Mesothelial cell of epicardium (in vitro differentiated cells): Measurements from ENCODE around the gene PNMT. TPM values are rescaled to one million over a fixed set of nuclear protein-coding genes. Genes with fewer than 3 reads are reported as not detected.

ENCODE experiments used
- DNase-seq, 2 experiments: peaks; one replicate each; pipeline ENCODE4 v3.0.0; 2021; ENCODE audit warnings: low spot score in 2 of 2; ENCODE audit not compliant: unreplicated experiment in 2 of 2
- H3K27ac Mint-ChIP-seq: 2 replicates; pipeline ENCODE4 v1.8.0; 2021; ENCODE audit warnings: mixed read lengths
- H3K27me3 Mint-ChIP-seq: 2 replicates; pipeline ENCODE4 v1.8.0; 2021; ENCODE audit warnings: low read depth, mixed read lengths
- H3K36me3 Mint-ChIP-seq: 2 replicates; pipeline ENCODE4 v1.8.0; 2021; ENCODE audit warnings: mixed read lengths
- H3K4me1 Mint-ChIP-seq: 2 replicates; pipeline ENCODE4 v1.8.0; 2021; ENCODE audit warnings: mixed read lengths
- H3K4me3 Mint-ChIP-seq: 2 replicates; pipeline ENCODE4 v1.8.0; 2021; ENCODE audit warnings: mild to moderate bottlenecking, moderate library complexity, mixed read lengths
- H3K9me3 Mint-ChIP-seq: 2 replicates; pipeline ENCODE4 v1.8.0; 2021; ENCODE audit warnings: mixed read lengths
- CTCF ChIP-seq: fragments of 200-600 bp; sonication (generic); IDR thresholded peaks from one replicate; pipeline ENCODE4 v1.5.0; 2021; ENCODE audit warnings: antibody characterized with exemption; ENCODE audit not compliant: unreplicated experiment
- total RNA-seq: library from RNA; stranded (reverse); gene quantifications from 3 replicates; pipeline ENCODE4 v1.2.1, GENCODE V29; 2021

The PNMT gene
- total RNA-seq, 1 donor from 2014 or later: 1.7 TPM

DNA sequence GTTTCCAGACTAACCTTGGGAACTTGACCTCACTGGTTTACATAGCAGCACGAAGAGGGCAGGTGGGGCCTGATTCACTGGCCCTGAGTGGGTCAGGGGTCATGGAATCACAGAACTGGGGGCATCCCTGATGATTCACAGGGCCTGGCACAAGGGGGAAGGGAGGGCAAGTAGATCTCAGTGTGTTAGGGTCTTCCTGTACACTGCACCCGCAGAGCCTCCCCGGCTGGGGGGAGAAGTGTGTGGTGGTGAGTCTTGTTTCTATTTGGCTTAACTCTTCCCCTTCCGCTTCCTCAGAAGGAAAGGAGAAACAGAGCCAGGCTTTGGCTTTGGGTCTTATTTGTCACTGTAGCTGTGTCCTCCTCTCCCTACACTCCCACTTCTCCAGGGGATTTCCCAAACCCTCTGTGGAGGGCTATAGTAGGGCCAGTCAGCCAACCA lies 27.6 kb upstream of the PNMT start:
- Mint-ChIP-seq H3K36me3 (no peaks in the 10 kb centered on the region), H3K27me3 (no peaks in the 10 kb centered on the region), H3K4me3 (no peak overlapping the region), H3K9me3 (no peaks in the 10 kb centered on the region), H3K4me1 (peaks cover 32% of the 10 kb centered on the region), H3K27ac (no peak overlapping the region)
- TF ChIP-seq CTCF: no peak
- DNase-seq: no peak

- Mint-ChIP-seq H3K4me1 (peaks cover 32% of the 10 kb centered on the region), H3K36me3 (no peaks in the 10 kb centered on the region), H3K27ac (no peak overlapping the region), H3K27me3 (no peaks in the 10 kb centered on the region), H3K9me3 (no peaks in the 10 kb centered on the region), H3K4me3 (no peak overlapping the region)
- no peak for TF ChIP-seq CTCF
- DNase-seq: no peak
Observed at GRCh38 chr17:39641097-39641496, 27.2 kb upstream of the PNMT start.

DNA sequence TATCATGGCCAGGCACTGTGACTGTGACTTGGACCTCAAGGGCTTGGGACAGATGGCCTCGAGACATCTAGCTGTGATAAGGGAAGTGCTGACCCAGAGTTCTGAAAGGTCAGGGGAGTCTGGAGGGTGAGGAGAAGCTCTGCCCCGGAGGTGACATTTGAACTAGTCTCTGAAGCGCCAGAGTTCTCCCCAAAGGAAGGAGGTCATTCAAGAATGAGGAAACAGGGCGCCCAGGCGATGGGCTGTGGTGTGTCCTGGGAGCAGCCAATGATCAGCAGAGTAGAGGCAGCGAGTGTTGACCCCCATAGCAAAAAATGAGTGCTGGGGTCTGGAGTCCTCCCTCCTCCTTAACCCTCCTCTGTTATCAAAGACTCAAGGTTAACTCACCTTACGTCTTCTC lies 26.4 kb upstream of the PNMT start:
- no peak overlapping the region for H3K4me3 Mint-ChIP-seq
- H3K36me3 Mint-ChIP-seq: no peaks in the 10 kb centered on the region
- no peaks in the 10 kb centered on the region for H3K27me3 Mint-ChIP-seq
- H3K9me3 Mint-ChIP-seq: no peaks in the 10 kb centered on the region
- peaks cover 26% of the 10 kb centered on the region for H3K4me1 Mint-ChIP-seq
- no peak overlapping the region for H3K27ac Mint-ChIP-seq
- TF ChIP-seq CTCF: no peak
- DNase-seq: no peak

GRCh38 chr17:39642291-39643074 lies 25.8 kb upstream of the PNMT start:
- no peaks in the 10 kb centered on the region for H3K36me3 Mint-ChIP-seq
- no peak overlapping the region for H3K4me3 Mint-ChIP-seq
- H3K9me3 Mint-ChIP-seq: no peaks in the 10 kb centered on the region
- H3K27ac Mint-ChIP-seq: no peak overlapping the region
- no peaks in the 10 kb centered on the region for H3K27me3 Mint-ChIP-seq
- peaks cover 25% of the 10 kb centered on the region for H3K4me1 Mint-ChIP-seq
- no peak for DNase-seq
- TF ChIP-seq CTCF: no peak

DNA sequence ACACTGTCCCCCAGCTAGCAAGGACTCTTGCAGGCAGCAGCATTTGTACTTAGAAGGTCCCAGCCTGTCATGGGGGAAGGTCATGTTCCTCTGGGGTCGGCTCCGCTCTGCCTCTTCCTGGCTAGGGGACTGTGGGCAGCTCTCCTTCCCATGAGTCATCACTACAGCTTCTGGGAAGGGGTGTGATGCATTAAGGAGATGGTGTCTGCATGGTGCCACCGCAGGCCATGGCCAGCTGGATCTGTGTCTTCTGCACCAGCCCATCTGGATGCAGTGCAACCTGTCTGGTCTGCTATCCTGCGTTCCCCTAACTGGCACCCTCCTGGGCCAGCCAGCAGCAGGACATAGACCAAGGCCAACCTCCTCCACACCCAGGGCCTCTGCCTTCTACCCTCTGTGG lies 25.0 kb upstream of the PNMT start:
- Mint-ChIP-seq H3K27me3 (no peaks in the 10 kb centered on the region), H3K9me3 (no peaks in the 10 kb centered on the region), H3K4me3 (no peak overlapping the region), H3K27ac (no peak overlapping the region), H3K36me3 (no peaks in the 10 kb centered on the region), H3K4me1 (peaks cover 17% of the 10 kb centered on the region)
- TF ChIP-seq CTCF: no peak
- DNase-seq: no peak
